GM21390 (cell line): ENCODE results near the gene PRIM2.
"Not testable (repeated sequence)": the region's sequence is repeated elsewhere in the genome, so short reads cannot be mapped to it uniquely, and the experiment has no call there.

Source experiments
- ATAC-seq: cut with Tn5 transposase; IDR thresholded peaks from one replicate; pipeline ENCODE4 v1.9.1; 2021; ENCODE audit not compliant: unreplicated experiment

PRIM2 gene

DNA sequence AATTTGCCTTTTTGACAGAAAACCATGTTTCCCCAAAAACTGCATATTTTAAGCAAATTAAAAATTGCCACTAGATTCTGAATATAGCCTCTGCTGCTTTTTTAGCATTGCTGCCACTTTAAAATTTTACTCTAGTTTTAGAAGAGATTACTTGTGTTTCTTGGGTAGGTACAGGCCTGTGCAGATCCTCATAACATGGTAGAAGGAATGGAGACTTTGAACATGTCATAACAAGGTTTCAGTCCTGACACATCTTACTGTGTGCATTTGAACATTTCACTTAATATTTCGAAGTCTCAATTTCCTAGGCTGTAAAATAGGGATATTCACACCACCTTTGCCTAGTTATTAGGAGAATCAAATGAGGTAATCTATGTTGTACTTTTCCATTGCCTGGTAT is 259.6 kb downstream of the PRIM2 start:
- ATAC-seq, result not testable (repeated sequence)

DNA sequence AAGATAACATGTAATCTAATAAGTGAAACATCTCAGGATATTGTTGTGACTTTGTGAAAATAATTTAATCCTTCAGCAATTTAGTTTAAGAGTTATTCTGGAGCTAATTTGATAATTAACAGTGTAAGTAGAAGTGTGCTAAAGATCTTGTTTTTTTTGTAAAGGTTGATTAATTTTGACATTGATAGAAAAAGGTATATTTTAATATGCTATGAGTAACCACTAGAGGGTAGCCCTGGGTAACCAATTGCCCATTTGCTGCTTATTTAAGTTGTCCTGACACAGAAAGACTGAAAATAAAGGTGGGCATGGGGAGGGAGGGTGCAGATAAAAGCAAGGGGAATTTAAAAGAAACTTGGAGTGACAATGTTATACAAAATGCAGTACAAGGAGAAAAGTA is 262.1 kb downstream of the PRIM2 start:
- not testable (repeated sequence) for ATAC-seq

DNA sequence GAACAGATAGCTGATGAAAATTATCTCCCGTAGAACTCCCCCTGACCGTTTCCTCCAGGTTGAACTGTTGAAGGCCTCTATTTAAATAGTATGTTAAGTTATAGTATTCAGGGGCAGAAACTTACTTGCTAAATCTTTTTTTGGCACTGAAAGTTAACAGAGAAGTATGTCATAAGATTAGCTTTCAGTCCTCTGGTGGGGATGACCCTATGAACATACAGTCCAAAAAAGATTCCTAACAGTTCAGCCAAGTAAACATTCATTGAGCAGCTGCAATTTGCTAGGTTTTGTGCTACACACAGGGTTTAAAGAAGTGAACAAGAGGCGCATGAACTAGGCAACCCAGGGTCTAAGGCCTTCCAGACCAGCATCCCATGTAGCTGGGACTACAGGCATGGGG is 264.2 kb downstream of the PRIM2 start:
- not testable (repeated sequence) for ATAC-seq

DNA sequence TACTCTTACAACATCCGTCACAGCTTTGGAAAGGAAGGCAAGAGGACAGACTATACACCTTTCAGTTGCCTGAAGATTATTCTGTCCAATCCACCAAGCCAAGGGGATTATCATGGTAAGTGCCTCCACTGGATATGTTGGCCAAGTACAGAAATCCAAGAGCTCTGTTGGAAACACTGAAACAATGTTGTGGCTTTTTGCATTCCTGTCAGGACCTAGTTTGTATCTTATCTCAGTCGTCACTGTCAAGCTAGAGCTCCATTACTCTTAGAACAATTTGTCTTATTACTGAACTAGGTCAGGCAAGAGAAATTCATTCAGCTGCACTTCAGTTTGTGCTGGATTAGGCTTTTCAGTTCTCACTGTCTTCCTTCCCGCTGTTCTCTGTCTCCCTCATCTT is 283.7 kb downstream of the PRIM2 start:
- ATAC-seq, result not testable (repeated sequence)

DNA sequence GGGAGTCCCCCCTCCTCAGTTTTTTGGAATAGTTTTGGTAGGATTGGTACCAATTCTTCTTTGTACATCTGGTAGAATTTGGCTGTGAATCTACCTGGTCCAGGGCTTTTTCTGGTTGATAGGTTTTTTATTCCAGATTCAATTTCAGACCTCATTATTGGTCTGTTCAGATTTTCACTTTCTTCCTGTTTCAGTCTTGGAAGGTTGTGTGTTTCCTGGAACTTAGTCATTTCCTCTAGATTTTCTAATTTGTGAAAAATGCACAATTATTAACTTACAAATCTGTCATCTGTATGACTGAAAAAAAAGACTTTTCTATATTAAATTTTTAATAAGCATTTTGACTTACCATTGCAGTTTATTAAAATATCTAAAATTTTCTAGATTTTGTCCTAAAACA is 287.9 kb downstream of the PRIM2 start:
- ATAC-seq, result not testable (repeated sequence)

DNA sequence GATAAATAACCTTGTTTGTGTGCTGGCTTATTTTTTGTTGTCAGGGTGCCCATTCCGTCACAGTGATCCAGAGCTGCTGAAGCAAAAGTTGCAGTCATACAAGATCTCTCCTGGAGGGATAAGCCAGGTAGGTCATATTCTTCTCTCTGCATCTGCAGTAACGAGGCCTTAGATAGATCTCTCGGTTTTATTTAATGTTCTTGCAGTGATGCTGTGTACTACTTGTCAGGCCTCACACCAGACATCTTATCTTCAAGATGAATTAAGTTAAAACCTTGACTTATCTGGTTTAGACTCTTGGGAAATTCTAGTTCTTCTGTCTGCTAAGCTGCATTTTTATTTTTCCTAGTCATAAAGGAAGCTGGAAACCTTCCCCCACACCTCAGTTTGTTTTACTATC is 288.9 kb downstream of the PRIM2 start:
- ATAC-seq, result not testable (repeated sequence)

DNA sequence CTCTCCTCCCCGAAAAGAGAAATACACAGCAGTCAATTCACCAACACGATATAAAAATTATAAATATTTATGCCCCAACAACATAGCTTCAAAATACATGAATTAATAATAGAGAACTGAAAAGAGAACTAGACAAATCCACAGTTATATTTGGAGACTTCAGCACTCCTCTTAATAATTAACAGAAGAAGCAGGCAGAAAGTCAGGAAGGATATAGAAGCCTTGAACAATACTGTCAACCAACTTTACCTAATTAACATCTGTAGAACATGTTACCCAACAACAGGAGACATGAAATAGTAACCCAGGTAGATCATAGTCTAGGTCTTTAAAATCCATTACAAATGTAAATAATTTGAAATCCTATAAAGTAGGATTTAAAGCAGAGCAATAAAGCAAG is 293.2 kb downstream of the PRIM2 start:
- ATAC-seq, result not testable (repeated sequence)

DNA sequence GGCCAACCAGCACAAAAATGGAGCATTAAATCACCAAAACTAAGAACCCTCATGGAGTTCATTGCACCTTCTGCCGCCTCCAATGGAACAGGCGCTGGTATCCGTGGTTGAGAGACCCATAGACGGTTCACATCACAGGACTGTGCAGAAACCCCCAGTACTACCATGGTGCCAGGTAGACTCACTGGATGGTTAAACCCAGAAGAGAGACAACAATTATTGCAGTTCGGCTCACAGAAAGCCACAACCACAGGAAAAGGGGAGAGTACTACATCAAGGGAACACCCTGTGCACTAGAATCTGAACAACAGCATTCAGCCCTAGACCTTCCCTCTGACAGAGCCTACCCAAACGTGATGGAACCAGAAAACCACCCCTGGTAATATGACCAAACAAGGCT is 301.5 kb downstream of the PRIM2 start:
- ATAC-seq, result not testable (repeated sequence)

DNA sequence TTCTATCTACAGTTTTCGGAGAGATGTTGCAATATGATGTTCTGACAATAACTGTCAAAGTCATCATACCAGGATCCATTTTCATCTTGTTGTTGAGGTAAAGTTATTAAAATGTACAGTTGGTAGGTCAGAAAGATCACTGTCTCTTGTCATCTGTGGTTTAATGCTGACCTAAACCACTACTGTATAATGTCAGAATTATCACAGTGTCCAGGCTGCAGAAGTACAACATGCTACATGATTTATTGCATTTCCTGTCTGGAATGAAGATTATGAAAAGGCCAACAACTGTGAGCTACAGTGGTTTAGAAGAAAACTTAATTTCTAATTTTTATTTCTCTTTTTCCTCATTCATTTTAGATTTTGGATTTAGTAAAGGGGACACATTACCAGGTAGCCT is 314.3 kb downstream of the PRIM2 start:
- not testable (repeated sequence) for ATAC-seq

DNA sequence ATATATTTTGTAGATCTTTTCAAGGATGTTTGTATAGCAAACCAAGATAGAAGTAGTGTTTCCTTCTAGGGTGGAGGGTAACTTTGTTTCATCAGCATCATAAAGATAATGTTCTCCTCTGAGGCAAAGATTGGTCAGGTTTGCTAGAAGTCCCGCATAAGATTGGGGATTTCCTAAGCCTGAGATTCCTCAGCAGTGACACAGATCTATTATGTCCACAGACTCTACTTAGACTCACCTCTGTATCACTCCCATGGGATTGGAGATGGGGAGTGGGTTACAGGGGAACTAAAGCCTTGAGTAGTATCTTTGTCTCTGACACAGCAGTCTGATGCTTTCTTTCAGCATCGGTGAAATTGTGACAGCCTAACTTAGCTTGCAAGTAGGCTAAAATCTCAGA is 341.1 kb downstream of the PRIM2 start:
- ATAC-seq, result not testable (repeated sequence)

DNA sequence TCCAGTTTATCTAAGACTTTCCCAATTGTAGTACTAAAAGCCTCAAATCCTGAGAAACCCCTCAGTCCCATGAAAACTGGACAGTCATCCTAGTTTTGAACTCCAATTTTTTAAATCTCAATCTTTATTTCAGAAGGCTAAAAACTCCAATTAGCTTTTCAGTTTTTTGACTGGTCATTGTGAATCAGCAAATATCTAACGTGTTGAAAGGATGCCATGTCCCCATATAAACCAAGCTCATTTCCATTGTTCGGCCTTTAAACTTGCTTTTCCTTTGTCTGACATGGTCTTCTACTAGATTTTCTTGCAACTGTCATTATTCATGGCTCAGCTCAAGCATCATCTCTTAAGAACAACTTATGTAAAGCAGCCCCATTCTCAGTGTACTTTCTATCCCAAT is 342.4 kb downstream of the PRIM2 start:
- ATAC-seq, result not testable (repeated sequence)

DNA sequence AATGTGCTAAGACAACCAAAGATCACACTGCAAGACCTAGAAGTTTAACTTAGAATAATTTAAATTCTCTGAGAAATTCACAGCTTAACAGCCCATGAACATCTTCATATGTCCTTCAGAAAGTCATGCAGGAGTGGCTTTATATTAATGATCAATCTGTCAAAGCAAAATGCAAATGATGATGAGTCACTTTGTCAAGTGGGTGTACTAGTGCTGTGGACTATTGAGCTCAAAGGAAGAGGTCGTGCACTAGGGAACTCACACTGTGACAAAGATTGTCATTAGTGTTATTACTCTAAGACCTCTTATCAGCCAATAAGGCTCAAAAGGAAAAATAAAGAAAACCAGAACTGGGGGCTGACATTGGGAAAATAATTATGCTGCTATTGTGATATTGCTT is 343.5 kb downstream of the PRIM2 start:
- ATAC-seq, result not testable (repeated sequence)

DNA sequence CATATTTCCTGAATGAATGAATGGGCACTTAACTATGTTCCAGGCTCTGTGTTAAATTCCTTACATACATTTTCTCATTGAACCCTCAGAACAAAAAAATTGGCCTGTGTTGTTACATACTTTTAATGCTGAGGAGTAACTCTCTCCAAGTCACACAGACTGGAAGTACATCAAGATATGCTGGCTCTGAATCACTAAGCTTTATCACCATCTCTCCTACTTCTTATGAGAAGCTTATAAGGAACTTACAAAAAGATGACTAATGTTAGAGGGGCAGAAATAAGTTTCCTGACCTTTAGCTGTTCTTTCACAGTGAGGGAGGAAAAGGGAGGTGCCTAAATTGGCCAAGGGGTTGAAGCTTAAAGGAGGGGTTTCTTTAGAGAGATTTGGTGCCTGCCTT is 350.7 kb downstream of the PRIM2 start:
- not testable (repeated sequence) for ATAC-seq

DNA sequence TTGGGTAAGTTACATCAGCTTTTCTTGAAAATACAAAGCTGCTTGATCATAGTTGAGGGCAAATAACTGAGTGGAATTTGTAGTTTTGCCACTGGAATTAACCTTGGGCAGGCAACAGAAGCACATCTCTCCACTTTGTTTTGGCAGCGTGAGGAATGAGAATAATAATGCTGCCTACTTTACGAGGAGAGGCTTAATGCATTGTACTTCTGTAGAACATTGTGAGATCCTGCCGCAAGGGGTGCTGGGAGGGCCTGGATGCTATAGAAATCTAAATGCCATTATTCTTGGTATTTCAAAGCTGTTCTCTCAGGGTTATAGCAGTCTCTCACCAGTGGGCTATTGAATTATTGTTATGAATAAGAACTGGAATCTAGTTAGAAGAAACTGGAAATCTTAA is 353.8 kb downstream of the PRIM2 start:
- not testable (repeated sequence) for ATAC-seq

DNA sequence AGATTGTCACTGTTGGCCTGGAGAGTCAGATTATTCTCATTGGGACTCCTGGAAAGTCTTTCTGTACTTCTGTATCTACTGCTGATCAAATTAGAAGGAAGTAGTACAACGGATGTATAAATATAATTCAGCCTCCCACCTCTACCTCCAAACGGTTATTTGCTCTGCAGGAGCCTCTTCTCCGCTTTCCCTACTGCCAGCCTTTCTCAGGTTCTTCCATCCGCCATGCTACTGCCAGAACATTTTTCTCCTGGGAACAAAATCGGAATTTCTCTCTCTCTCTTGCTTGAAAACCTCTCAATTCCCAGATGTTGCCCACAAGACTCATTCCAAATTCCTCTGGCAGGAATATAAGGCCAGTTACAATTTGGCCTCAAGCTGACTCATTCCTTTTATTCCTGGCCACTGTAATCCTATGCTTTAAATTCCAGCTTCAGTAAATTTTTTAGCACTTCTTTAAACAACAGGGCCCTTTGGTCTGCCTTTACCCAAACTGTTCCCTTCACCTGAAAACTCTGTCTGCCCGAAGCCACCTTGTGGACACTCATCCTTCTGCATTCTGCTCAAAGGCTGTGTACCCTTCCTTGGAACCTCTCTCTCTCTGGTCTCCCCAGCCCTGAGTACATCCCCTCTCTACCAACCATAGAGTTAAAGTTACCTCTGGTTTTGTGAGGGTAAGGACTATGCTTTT is 354.7 kb downstream of the PRIM2 start:
- ATAC-seq, result not testable (repeated sequence)

DNA sequence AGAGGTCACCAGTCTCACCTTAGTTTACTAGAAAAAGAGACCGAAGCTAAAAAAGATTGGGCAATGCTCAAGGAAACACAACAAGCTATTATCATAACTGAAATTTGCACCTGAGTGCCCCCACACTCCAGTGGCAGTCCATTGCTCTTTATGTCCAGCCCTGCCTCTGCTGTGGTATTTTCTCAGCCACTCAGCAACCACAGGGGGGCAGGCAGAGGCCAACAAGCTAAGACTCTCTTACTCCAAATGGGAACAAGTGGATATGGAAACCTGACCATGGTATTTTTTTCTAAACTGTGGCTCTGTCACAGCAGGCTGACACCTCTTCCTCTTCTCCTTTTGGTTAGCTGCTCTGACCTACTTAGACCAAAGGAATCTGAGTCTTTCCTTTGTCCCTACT is 355.9 kb downstream of the PRIM2 start:
- not testable (repeated sequence) for ATAC-seq

DNA sequence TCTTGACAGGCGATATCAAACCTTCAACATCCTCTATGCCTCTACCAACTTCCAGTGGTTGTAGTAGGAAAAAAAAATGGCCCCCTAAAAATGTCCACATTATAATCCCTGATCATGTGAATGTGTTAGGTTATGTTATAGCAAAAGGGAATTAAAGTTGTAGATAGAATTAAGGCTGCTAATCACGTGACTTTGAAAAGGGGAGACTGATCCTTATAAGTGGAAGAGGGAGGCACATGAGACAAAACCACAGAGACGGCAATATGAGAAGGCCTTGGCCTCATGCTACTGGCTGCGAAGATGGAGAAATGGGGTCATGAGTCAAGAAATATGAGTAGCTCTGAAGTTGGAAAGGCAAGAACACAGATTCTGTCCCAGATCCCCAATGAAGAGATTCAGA is 358.0 kb downstream of the PRIM2 start:
- not testable (repeated sequence) for ATAC-seq

DNA sequence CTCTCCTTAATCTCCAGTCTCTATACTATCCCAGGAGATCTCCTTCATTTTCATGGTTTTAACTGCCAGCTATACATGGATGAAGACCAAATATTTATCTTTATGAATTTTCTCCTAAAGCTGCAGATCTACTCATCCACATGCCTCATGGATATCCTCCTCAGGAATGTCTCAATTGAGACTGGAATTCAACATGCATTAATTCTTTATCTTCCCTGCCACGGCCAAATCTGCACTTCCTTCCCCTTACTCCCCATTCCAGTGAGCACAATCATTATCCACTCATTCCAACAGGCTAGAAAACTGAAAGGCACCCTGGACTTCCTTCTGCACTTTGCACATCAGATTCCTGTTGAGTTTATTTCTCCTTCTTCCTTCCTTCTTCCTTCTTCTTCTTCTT is 379.0 kb downstream of the PRIM2 start:
- not testable (repeated sequence) for ATAC-seq
